ENCODE results near the gene URAD.

- TF ChIP-seq, protein P1, sequence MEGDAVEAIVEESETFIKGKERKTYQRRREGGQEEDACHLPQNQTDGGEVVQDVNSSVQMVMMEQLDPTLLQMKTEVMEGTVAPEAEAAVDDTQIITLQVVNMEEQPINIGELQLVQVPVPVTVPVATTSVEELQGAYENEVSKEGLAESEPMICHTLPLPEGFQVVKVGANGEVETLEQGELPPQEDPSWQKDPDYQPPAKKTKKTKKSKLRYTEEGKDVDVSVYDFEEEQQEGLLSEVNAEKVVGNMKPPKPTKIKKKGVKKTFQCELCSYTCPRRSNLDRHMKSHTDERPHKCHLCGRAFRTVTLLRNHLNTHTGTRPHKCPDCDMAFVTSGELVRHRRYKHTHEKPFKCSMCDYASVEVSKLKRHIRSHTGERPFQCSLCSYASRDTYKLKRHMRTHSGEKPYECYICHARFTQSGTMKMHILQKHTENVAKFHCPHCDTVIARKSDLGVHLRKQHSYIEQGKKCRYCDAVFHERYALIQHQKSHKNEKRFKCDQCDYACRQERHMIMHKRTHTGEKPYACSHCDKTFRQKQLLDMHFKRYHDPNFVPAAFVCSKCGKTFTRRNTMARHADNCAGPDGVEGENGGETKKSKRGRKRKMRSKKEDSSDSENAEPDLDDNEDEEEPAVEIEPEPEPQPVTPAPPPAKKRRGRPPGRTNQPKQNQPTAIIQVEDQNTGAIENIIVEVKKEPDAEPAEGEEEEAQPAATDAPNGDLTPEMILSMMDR (IDR thresholded peaks at IDR 0.05) = no peak
- no peak for TF ChIP-seq POLR2A (IDR thresholded peaks at IDR 0.05)
Measured at GRCh38 chr13:27933118-27933517, 55.4 kb downstream of the URAD start.
